B cell (primary cell): ENCODE measurements around the gene NOP53. TPM values are rescaled to one million over a fixed set of nuclear protein-coding genes. Genes with fewer than 3 reads are reported as not detected.

Experiments used
- ATAC-seq: fragments of 200-7000 bp; cut with Tn5 transposase; one replicate; pipeline ENCODE4 v1.10.0; 2021; ENCODE audit warnings: low read depth, mild to moderate bottlenecking, moderate number of reproducible peaks, moderate library complexity
- CTCF ChIA-PET: fragments of 350-600 bp; sonication (Branson Sonifier 250); formaldehyde crosslinking; loops from one replicate; lab custom pipeline; 2021; ENCODE audit warnings: antibody characterized with exemption, inconsistent platforms; lab: Charles Lee
- POLR2A ChIA-PET: fragments of 350-600 bp; sonication (Branson Sonifier 250); formaldehyde crosslinking; loops from one replicate; lab custom pipeline; 2021; ENCODE audit warnings: antibody characterized with exemption; lab: Charles Lee
- DNase-seq: peaks from one replicate; pipeline ENCODE4 v3.0.0; 2013
- H2AFZ ChIP-seq: 2 replicates; pipeline ENCODE4 v1.6.1; 2012; ENCODE audit warnings: mild to moderate bottlenecking, low read depth, low read length; ENCODE audit not compliant: insufficient read depth, poor library complexity, severe bottlenecking
- H3K27ac ChIP-seq, 2 donors: 1 replicate in 1 of 2; 2 replicates in 1 of 2; pipeline ENCODE4 v1.5.1; 2012 to 2013; ENCODE audit warnings: low read length in 2 of 2, mild to moderate bottlenecking in 2 of 2, moderate library complexity in 1 of 2
- H3K27me3 ChIP-seq, 4 experiments: fragments of 200-600 bp in 1 of 4; sonication (generic) in 1 of 4; replicated peaks in 1 of 4; 1 replicate in 2 of 4; 2 replicates in 2 of 4; pipeline versions ENCODE4 v1.6.1 to v1.7.0; 2013 to 2016; ENCODE audit warnings: low read length in 3 of 4, mild to moderate bottlenecking in 2 of 4, mixed read lengths in 1 of 4, moderate library complexity in 1 of 4; ENCODE audit not compliant: insufficient read depth in 4 of 4, control insufficient read depth in 3 of 4; ENCODE audit errors: control extremely low read depth in 1 of 4
- H3K36me3 ChIP-seq, 2 experiments: replicated peaks in 1 of 2; 1 replicate in 1 of 2; 2 replicates in 1 of 2; pipeline versions ENCODE4 v1.6.1 to v1.7.1; 2013; ENCODE audit warnings: low read length in 1 of 2; ENCODE audit not compliant: insufficient read depth in 2 of 2, control insufficient read depth in 1 of 2; ENCODE audit errors: control extremely low read depth in 1 of 2, extremely low read depth in 1 of 2
- H3K4me1 ChIP-seq, 2 donors: fragments of 200-600 bp in 1 of 2; sonication (generic) in 1 of 2; 1 replicate in 1 of 2; 2 replicates in 1 of 2; pipeline versions ENCODE4 v1.5.1 to v1.6.1; 2013 to 2017; ENCODE audit warnings: low read length in 2 of 2; ENCODE audit not compliant: control insufficient read depth in 2 of 2, insufficient read depth in 2 of 2
- H3K4me2 ChIP-seq: replicated peaks from 2 replicates; pipeline ENCODE3; 2012; ENCODE audit warnings: mild to moderate bottlenecking, low read depth, low read length; ENCODE audit not compliant: poor library complexity, severe bottlenecking
- H3K4me3 ChIP-seq, 5 experiments: fragments of 200-600 bp in 1 of 5; sonication (generic) in 1 of 5; 1 replicate in 3 of 5; 2 replicates in 2 of 5; pipeline versions ENCODE4 v1.5.1 to v1.7.0; 2011 to 2016; ENCODE audit warnings: low read length in 4 of 5, mild to moderate bottlenecking in 4 of 5, low read depth in 2 of 5, control low read depth in 1 of 5, moderate library complexity in 1 of 5; ENCODE audit not compliant: insufficient read depth in 1 of 5; ENCODE audit errors: control extremely low read depth in 1 of 5, extremely low read depth in 1 of 5
- H3K79me2 ChIP-seq: fragments of 200-600 bp; sonication (generic); one replicate; pipeline ENCODE4 v1.6.0; 2016; ENCODE audit warnings: low read length; ENCODE audit not compliant: control insufficient read depth, insufficient read depth
- H3K9ac ChIP-seq: fragments of 200-600 bp; sonication (generic); 2 replicates; pipeline ENCODE4 v1.6.1; 2017; ENCODE audit warnings: mild to moderate bottlenecking, low read length, moderate library complexity
- H3K9me3 ChIP-seq, 3 donors: one replicate each; pipeline versions ENCODE4 v1.6.1 to v1.7.1; 2013; ENCODE audit warnings: low read length in 2 of 3; ENCODE audit not compliant: control insufficient read depth in 2 of 3, insufficient read depth in 1 of 3; ENCODE audit errors: control extremely low read depth in 1 of 3
- H4K20me1 ChIP-seq: 2 replicates; pipeline ENCODE4 v1.6.0; 2012; ENCODE audit warnings: mild to moderate bottlenecking, low read length; ENCODE audit not compliant: insufficient read depth, control insufficient read depth, poor library complexity, severe bottlenecking
- H3K27ac Mint-ChIP-seq: one replicate; pipeline ENCODE4 v1.8.0; 2021; ENCODE audit warnings: mixed read lengths
- H3K27me3 Mint-ChIP-seq: one replicate; pipeline ENCODE4 v1.8.0; 2021; ENCODE audit warnings: mixed read lengths
- H3K4me1 Mint-ChIP-seq: one replicate; pipeline ENCODE4 v1.8.0; 2021; ENCODE audit warnings: mixed read lengths
- H3K4me3 Mint-ChIP-seq: one replicate; pipeline ENCODE4 v1.8.0; 2021; ENCODE audit warnings: mixed read lengths
- H3K9me3 Mint-ChIP-seq: one replicate; pipeline ENCODE4 v1.8.0; 2022; ENCODE audit warnings: mixed read lengths; ENCODE audit not compliant: insufficient read depth
- CTCF ChIP-seq: fragments of 200-600 bp; IDR thresholded peaks from one replicate; pipeline ENCODE4 v1.8.0; 2022; ENCODE audit warnings: antibody characterized with exemption, mild to moderate bottlenecking
- EZH2 ChIP-seq: IDR thresholded peaks from 2 replicates; pipeline ENCODE4 v1.6.1; 2012; ENCODE audit warnings: borderline replicate concordance, low read depth, mild to moderate bottlenecking, moderate library complexity, low read length; ENCODE audit not compliant: insufficient read depth, poor library complexity, severe bottlenecking
- WGBS: methylation state at CpG from one replicate; pipeline ENCODE4 v1.1.5; 2013; ENCODE audit warnings: missing lambda C conversion rate; ENCODE audit not compliant: insufficient coverage; 5-methylcytosine and 5-hydroxymethylcytosine counted together
- intact Hi-C: fragments of 100-400 bp; cut with micrococcal nuclease; formaldehyde crosslinking; loops from one replicate; pipeline ENCODE4 v1.10.0; 2022
- polyA plus RNA-seq: library from polyadenylated mRNA; depleted of rRNA; stranded (reverse); fragments of >200 nt; gene quantifications from 2 replicates; pipeline ENCODE4 v1.2.3, GENCODE V29; 2012
- total RNA-seq, 2 donors: library from RNA; stranded (reverse); fragments of 120-200 nt in 1 of 2; gene quantifications; 1 replicate in 1 of 2; 2 replicates in 1 of 2; pipeline versions ENCODE4 v1.2.3 to v1.2.4, GENCODE V29; 2013 to 2022

Gene NOP53
- total and polyA plus RNA-seq, 2 donors (not counting 1 experiment from before 2014, with no cell fraction given), result 526 to 978 TPM

GRCh38 chr19:47704024-47704423, 41.3 kb upstream of the NOP53 start:
- no peaks in the 10 kb centered on the region for H3K4me1 Mint-ChIP-seq
- no peak overlapping the region for H3K4me3 Mint-ChIP-seq
- no peak for DNase-seq
- no peak for ATAC-seq
- H3K9me3 ChIP-seq, result peaks cover 0 to 6% (median 0%) of the 10 kb centered on the region in 3 donors
- H3K4me3 ChIP-seq, result no peak overlapping the region
- H3K27ac Mint-ChIP-seq, result no peak overlapping the region
- H3K4me2 ChIP-seq, result no peak overlapping the region
- intact Hi-C loops, result no loop called here
- POLR2A ChIA-PET, result interaction anchor here (0.6 to 0.7 kb wide), 2 partner anchors 94 to 298 kb away, joined by 3 read pairs; no protein-coding TSS in a partner anchor
- peaks cover 7% of the 10 kb centered on the region for H3K27me3 Mint-ChIP-seq
- H3K27ac ChIP-seq, result no peak overlapping the region
- H3K79me2 ChIP-seq, result no peaks in the 10 kb centered on the region
- H3K9me3 Mint-ChIP-seq, result no peaks in the 10 kb centered on the region
- H2AFZ ChIP-seq, result no peak overlapping the region
- H4K20me1 ChIP-seq, result peaks cover 7% of the 10 kb centered on the region
- peaks cover 0 to 17% of the 10 kb centered on the region in 2 experiments for H3K36me3 ChIP-seq
- no peaks in the 10 kb centered on the region for H3K4me1 ChIP-seq
- no peak overlapping the region for H3K9ac ChIP-seq
- peaks cover 0 to 10% (median 2%) of the 10 kb centered on the region in 4 experiments for H3K27me3 ChIP-seq
- CTCF ChIA-PET, result interaction anchor here (1.1 to 9.3 kb wide), 2 partner anchors 268 to 276 kb away, joined by 4 to 175 read pairs; no protein-coding TSS in a partner anchor
- 96% methylated on average over 11 of the region's 11 CpGs for WGBS
- TF ChIP-seq EZH2 (no peak), CTCF (no peak)

- no peak overlapping the region for H3K4me3 ChIP-seq
- peaks cover 0 to 6% (median 0%) of the 10 kb centered on the region in 3 donors for H3K9me3 ChIP-seq
- DNase-seq (no peak), ATAC-seq (no peak)
- H3K4me1 ChIP-seq, result no peaks in the 10 kb centered on the region
- peaks cover 0 to 15% of the 10 kb centered on the region in 2 experiments for H3K36me3 ChIP-seq
- H3K4me2 ChIP-seq, result no peak overlapping the region
- Mint-ChIP-seq H3K27me3 (peaks cover 7% of the 10 kb centered on the region), H3K4me3 (no peak overlapping the region), H3K9me3 (no peaks in the 10 kb centered on the region), H3K4me1 (no peaks in the 10 kb centered on the region), H3K27ac (no peak overlapping the region)
- TF ChIP-seq CTCF, result no peak
- no peak for TF ChIP-seq EZH2
- no peak overlapping the region for H3K9ac ChIP-seq
- no peak overlapping the region for H3K27ac ChIP-seq
- intact Hi-C loops, result no loop called here
- no peak overlapping the region for H2AFZ ChIP-seq
- ChIA-PET CTCF (interaction anchor here (0.7 to 9.3 kb wide), 3 partner anchors 269 to 462 kb away, joined by 3 to 175 read pairs (median 4); no protein-coding TSS in a partner anchor), POLR2A (interaction anchor here (0.6 kb wide), 1 partner anchor 95 kb away, joined by 3 read pairs; no protein-coding TSS in a partner anchor)
- no peaks in the 10 kb centered on the region for H3K79me2 ChIP-seq
- peaks cover 0 to 10% (median 2%) of the 10 kb centered on the region in 4 experiments for H3K27me3 ChIP-seq
- 100% methylated on average over 2 of the region's 3 CpGs for WGBS
- H4K20me1 ChIP-seq, result peaks cover under 1% of the 10 kb centered on the region
Measured at GRCh38 chr19:47704656-47705055, 40.7 kb upstream of the NOP53 start.
